ENCODE measurements around the gene PPP5C.
A peak's percentile ranks its signal among the peaks of the same experiment; 100 is the strongest.

- peak; percentile 35; the same call in 1 of the 2 replicates for TF ChIP-seq POLR2AphosphoS5 (IDR thresholded peaks at IDR 0.05; ENCODE audit: borderline replicate concordance, low read depth, low read length)
- no peak for TF ChIP-seq EZH2 (IDR thresholded peaks at IDR 0.05)
These were observed 61.8 kb downstream of the PPP5C start for GRCh38 chr19:46408664-46409039.

All from SK-N-MC (cell line).